HEK293 (cell line): ENCODE measurements around the gene NDUFB10.

ENCODE experiments used
- HOXD13 ChIP-seq: sonication (generic); formaldehyde crosslinking; IDR thresholded peaks from 2 replicates; pipeline ENCODE4 v1.8.0; 2022; ENCODE audit warnings: missing genetic modification reagents, borderline replicate concordance
- KLF7 ChIP-seq: fragments of 450-650 bp; formaldehyde crosslinking; IDR thresholded peaks from 2 replicates; pipeline ENCODE4 v1.5.1; 2016; ENCODE audit warnings: missing biosample characterization, missing genetic modification characterization, borderline replicate concordance
- MEIS1 ChIP-seq: sonication (generic); formaldehyde crosslinking; IDR thresholded peaks from 2 replicates; pipeline ENCODE4 v1.8.1; 2022; ENCODE audit warnings: missing genetic modification reagents, mild to moderate bottlenecking, borderline replicate concordance
- OSR2 ChIP-seq: fragments of 450-650 bp; formaldehyde crosslinking; IDR thresholded peaks from 2 replicates; pipeline ENCODE4 v1.5.1; 2016; ENCODE audit warnings: missing biosample characterization, missing genetic modification characterization
- SP7 ChIP-seq: fragments of 450-650 bp; formaldehyde crosslinking; IDR thresholded peaks from 2 replicates; pipeline ENCODE4 v1.5.1; 2016; ENCODE audit warnings: missing biosample characterization, missing genetic modification characterization
- ZFP3 ChIP-seq: fragments of 450-650 bp; formaldehyde crosslinking; IDR thresholded peaks from 2 replicates; pipeline ENCODE4 v1.5.1; 2016; ENCODE audit warnings: low read depth, missing biosample characterization, missing genetic modification characterization
- ZFP37 ChIP-seq: fragments of 450-650 bp; formaldehyde crosslinking; IDR thresholded peaks from 2 replicates; pipeline ENCODE4 v1.5.1; 2016; ENCODE audit warnings: missing biosample characterization, missing genetic modification characterization
- ZNF121 ChIP-seq: fragments of 450-650 bp; formaldehyde crosslinking; IDR thresholded peaks from 2 replicates; pipeline ENCODE4 v1.5.1; 2016; ENCODE audit warnings: missing biosample characterization, missing genetic modification characterization
- ZNF138 ChIP-seq: fragments of 450-650 bp; formaldehyde crosslinking; IDR thresholded peaks from 2 replicates; pipeline ENCODE4 v1.5.1; 2016; ENCODE audit warnings: missing biosample characterization, missing genetic modification characterization, borderline replicate concordance
- ZNF2 ChIP-seq: fragments of 450-650 bp; formaldehyde crosslinking; IDR thresholded peaks from 2 replicates; pipeline ENCODE4 v1.5.1; 2016; ENCODE audit warnings: missing biosample characterization, missing genetic modification characterization
- ZNF324 ChIP-seq: fragments of 450-650 bp; formaldehyde crosslinking; IDR thresholded peaks from 2 replicates; pipeline ENCODE4 v1.5.1; 2016; ENCODE audit warnings: missing biosample characterization, missing genetic modification characterization
- ZNF416 ChIP-seq: fragments of 450-650 bp; formaldehyde crosslinking; IDR thresholded peaks from 2 replicates; pipeline ENCODE4 v1.5.1; 2016; ENCODE audit warnings: missing biosample characterization, missing genetic modification characterization
- ZNF521 ChIP-seq: fragments of 450-650 bp; formaldehyde crosslinking; IDR thresholded peaks from 2 replicates; pipeline ENCODE4 v1.5.1; 2017; ENCODE audit warnings: missing biosample characterization, mild to moderate bottlenecking, missing genetic modification characterization
- ZNF555 ChIP-seq: fragments of 450-650 bp; formaldehyde crosslinking; conservative IDR thresholded peaks from 2 replicates; pipeline ENCODE4 v1.5.1; 2017; ENCODE audit warnings: missing biosample characterization, mild to moderate bottlenecking, missing genetic modification characterization, inconsistent platforms
- ZNF560 ChIP-seq: fragments of 450-650 bp; formaldehyde crosslinking; IDR thresholded peaks from 2 replicates; pipeline ENCODE4 v1.5.1; 2017; ENCODE audit warnings: missing biosample characterization, missing genetic modification characterization, borderline replicate concordance
- ZNF629 ChIP-seq: fragments of 450-650 bp; formaldehyde crosslinking; IDR thresholded peaks from 2 replicates; pipeline ENCODE4 v1.5.1; 2017; ENCODE audit warnings: missing biosample characterization, missing genetic modification characterization
- ZNF701 ChIP-seq: fragments of 450-650 bp; formaldehyde crosslinking; IDR thresholded peaks from 2 replicates; pipeline ENCODE4 v1.5.1; 2016; ENCODE audit warnings: missing biosample characterization, missing genetic modification characterization
- ZNF785 ChIP-seq: fragments of 450-650 bp; formaldehyde crosslinking; IDR thresholded peaks from 2 replicates; pipeline ENCODE4 v1.5.1; 2016; ENCODE audit warnings: missing biosample characterization, missing genetic modification characterization
- TF ChIP-seq, protein P1 (sequence below): fragments of 450-650 bp; formaldehyde crosslinking; IDR thresholded peaks from 2 replicates; pipeline ENCODE4 v1.5.1; 2016; ENCODE audit warnings: missing biosample characterization, missing genetic modification characterization
- TF ChIP-seq, protein P2 (sequence below): fragments of 450-650 bp; formaldehyde crosslinking; IDR thresholded peaks from 2 replicates; pipeline ENCODE4 v1.5.1; 2016; ENCODE audit warnings: missing biosample characterization, missing genetic modification characterization, low read depth
- TF ChIP-seq, protein P3 (sequence below): fragments of 450-650 bp; formaldehyde crosslinking; IDR thresholded peaks from 2 replicates; pipeline ENCODE4 v1.5.1; 2017; ENCODE audit warnings: missing biosample characterization, missing genetic modification characterization
- TF ChIP-seq, protein P4 (sequence below): fragments of 450-650 bp; formaldehyde crosslinking; IDR thresholded peaks from 2 replicates; pipeline ENCODE4 v1.5.1; 2017; ENCODE audit warnings: missing biosample characterization, missing genetic modification characterization
- TF ChIP-seq, protein P5 (sequence below): fragments of 450-650 bp; formaldehyde crosslinking; IDR thresholded peaks from 2 replicates; pipeline ENCODE4 v1.5.1; 2017; ENCODE audit warnings: missing biosample characterization, missing genetic modification characterization
- TF ChIP-seq, protein P6 (sequence below): fragments of 450-650 bp; IDR thresholded peaks from 2 replicates; pipeline ENCODE4 v1.5.1; 2018; ENCODE audit warnings: missing biosample characterization, mild to moderate bottlenecking, missing genetic modification characterization
- TF ChIP-seq, protein P7 (sequence below): fragments of 450-650 bp; IDR thresholded peaks from 2 replicates; pipeline ENCODE4 v1.5.1; 2018; ENCODE audit warnings: missing biosample characterization, missing genetic modification characterization

NDUFB10 gene

DNA sequence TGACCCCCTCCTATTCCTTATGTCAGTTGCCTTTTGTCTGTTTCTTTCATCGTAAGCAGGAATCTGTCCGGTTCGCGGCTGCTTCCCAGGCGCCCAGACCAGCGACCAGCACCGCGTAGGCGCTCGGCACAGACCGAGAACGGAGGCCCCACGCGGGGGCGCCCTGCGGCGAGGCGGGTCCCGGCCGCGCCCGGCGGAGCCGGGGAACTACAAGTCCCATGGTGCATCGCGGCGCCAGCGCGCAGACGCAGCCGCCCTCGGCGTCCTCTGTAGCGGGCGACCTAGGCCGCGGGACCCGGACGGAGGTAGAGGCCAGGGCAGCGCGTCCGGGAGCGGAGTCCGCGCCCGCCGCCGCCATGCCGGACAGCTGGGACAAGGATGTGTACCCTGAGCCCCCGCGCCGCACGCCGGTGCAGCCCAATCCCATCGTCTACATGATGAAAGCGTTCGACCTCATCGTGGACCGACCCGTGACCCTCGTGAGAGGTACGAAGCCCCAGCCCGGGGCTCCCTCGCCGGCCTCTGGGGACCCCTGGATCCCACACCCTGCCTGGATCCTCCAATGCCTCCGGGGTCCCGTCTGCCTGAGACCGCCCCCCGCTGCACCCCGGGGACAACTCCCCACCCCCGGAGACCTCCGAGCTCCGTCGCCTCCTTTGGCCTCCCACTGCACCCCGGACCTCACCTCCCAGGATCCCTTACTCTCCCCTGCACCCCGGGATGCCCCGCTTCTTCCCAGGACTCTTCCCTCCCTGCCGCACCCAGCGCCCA lies at the start of gene NDUFB10 (continued):
- TF ChIP-seq, protein P1, sequence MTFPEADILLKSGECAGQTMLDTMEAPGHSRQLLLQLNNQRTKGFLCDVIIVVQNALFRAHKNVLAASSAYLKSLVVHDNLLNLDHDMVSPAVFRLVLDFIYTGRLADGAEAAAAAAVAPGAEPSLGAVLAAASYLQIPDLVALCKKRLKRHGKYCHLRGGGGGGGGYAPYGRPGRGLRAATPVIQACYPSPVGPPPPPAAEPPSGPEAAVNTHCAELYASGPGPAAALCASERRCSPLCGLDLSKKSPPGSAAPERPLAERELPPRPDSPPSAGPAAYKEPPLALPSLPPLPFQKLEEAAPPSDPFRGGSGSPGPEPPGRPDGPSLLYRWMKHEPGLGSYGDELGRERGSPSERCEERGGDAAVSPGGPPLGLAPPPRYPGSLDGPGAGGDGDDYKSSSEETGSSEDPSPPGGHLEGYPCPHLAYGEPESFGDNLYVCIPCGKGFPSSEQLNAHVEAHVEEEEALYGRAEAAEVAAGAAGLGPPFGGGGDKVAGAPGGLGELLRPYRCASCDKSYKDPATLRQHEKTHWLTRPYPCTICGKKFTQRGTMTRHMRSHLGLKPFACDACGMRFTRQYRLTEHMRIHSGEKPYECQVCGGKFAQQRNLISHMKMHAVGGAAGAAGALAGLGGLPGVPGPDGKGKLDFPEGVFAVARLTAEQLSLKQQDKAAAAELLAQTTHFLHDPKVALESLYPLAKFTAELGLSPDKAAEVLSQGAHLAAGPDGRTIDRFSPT (tag by site-specific recombination), result no peak
- TF ChIP-seq KLF7 (tag by site-specific recombination), result no peak; the same call in 1 of the 2 replicates
- 0 out of 2 replicates have a peak, but pooled peaks have one; percentile 70 for TF ChIP-seq SP7
- TF ChIP-seq OSR2 (tag by site-specific recombination), result no peak
- no peak for TF ChIP-seq ZNF560 (tag by site-specific recombination)
- no peak for TF ChIP-seq ZNF416
- no peak for TF ChIP-seq HOXD13
- no peak for TF ChIP-seq ZNF2 (tag by site-specific recombination)
- no peak for TF ChIP-seq ZNF138 (tag by site-specific recombination)
- TF ChIP-seq ZNF324, result no peak
- no peak for TF ChIP-seq ZNF629 (tag by site-specific recombination)
- TF ChIP-seq ZNF521, result no peak
- TF ChIP-seq ZFP3 (tag by site-specific recombination), result no peak
- TF ChIP-seq, protein P2, sequence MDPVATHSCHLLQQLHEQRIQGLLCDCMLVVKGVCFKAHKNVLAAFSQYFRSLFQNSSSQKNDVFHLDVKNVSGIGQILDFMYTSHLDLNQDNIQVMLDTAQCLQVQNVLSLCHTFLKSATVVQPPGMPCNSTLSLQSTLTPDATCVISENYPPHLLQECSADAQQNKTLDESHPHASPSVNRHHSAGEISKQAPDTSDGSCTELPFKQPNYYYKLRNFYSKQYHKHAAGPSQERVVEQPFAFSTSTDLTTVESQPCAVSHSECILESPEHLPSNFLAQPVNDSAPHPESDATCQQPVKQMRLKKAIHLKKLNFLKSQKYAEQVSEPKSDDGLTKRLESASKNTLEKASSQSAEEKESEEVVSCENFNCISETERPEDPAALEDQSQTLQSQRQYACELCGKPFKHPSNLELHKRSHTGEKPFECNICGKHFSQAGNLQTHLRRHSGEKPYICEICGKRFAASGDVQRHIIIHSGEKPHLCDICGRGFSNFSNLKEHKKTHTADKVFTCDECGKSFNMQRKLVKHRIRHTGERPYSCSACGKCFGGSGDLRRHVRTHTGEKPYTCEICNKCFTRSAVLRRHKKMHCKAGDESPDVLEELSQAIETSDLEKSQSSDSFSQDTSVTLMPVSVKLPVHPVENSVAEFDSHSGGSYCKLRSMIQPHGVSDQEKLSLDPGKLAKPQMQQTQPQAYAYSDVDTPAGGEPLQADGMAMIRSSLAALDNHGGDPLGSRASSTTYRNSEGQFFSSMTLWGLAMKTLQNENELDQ (tag by site-specific recombination), result no peak
- TF ChIP-seq, protein P3, sequence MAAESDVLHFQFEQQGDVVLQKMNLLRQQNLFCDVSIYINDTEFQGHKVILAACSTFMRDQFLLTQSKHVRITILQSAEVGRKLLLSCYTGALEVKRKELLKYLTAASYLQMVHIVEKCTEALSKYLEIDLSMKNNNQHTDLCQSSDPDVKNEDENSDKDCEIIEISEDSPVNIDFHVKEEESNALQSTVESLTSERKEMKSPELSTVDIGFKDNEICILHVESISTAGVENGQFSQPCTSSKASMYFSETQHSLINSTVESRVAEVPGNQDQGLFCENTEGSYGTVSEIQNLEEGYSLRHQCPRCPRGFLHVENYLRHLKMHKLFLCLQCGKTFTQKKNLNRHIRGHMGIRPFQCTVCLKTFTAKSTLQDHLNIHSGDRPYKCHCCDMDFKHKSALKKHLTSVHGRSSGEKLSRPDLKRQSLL (tag by site-specific recombination), result peak; percentile 7; the same call in 1 of the 2 replicates
- no peak for TF ChIP-seq ZNF785 (tag by site-specific recombination)
- no peak for TF ChIP-seq MEIS1 (CRISPR knock-in tag)
- TF ChIP-seq ZNF555 (tag by site-specific recombination), result no peak
- TF ChIP-seq, protein P4, sequence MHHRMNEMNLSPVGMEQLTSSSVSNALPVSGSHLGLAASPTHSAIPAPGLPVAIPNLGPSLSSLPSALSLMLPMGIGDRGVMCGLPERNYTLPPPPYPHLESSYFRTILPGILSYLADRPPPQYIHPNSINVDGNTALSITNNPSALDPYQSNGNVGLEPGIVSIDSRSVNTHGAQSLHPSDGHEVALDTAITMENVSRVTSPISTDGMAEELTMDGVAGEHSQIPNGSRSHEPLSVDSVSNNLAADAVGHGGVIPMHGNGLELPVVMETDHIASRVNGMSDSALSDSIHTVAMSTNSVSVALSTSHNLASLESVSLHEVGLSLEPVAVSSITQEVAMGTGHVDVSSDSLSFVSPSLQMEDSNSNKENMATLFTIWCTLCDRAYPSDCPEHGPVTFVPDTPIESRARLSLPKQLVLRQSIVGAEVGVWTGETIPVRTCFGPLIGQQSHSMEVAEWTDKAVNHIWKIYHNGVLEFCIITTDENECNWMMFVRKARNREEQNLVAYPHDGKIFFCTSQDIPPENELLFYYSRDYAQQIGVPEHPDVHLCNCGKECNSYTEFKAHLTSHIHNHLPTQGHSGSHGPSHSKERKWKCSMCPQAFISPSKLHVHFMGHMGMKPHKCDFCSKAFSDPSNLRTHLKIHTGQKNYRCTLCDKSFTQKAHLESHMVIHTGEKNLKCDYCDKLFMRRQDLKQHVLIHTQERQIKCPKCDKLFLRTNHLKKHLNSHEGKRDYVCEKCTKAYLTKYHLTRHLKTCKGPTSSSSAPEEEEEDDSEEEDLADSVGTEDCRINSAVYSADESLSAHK (tag by site-specific recombination), result no peak; the same call in 1 of the 2 replicates
- TF ChIP-seq ZNF701 (tag by site-specific recombination), result no peak
- TF ChIP-seq, protein P5, sequence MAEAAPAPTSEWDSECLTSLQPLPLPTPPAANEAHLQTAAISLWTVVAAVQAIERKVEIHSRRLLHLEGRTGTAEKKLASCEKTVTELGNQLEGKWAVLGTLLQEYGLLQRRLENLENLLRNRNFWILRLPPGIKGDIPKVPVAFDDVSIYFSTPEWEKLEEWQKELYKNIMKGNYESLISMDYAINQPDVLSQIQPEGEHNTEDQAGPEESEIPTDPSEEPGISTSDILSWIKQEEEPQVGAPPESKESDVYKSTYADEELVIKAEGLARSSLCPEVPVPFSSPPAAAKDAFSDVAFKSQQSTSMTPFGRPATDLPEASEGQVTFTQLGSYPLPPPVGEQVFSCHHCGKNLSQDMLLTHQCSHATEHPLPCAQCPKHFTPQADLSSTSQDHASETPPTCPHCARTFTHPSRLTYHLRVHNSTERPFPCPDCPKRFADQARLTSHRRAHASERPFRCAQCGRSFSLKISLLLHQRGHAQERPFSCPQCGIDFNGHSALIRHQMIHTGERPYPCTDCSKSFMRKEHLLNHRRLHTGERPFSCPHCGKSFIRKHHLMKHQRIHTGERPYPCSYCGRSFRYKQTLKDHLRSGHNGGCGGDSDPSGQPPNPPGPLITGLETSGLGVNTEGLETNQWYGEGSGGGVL (tag by site-specific recombination), result peak; percentile 21; the same call in 1 of the 2 replicates
- TF ChIP-seq ZNF121 (tag by site-specific recombination), result no peak
- TF ChIP-seq ZFP37 (tag by site-specific recombination), result 0 out of 2 replicates have a peak, but pooled peaks have one; percentile 43
- TF ChIP-seq, protein P6, sequence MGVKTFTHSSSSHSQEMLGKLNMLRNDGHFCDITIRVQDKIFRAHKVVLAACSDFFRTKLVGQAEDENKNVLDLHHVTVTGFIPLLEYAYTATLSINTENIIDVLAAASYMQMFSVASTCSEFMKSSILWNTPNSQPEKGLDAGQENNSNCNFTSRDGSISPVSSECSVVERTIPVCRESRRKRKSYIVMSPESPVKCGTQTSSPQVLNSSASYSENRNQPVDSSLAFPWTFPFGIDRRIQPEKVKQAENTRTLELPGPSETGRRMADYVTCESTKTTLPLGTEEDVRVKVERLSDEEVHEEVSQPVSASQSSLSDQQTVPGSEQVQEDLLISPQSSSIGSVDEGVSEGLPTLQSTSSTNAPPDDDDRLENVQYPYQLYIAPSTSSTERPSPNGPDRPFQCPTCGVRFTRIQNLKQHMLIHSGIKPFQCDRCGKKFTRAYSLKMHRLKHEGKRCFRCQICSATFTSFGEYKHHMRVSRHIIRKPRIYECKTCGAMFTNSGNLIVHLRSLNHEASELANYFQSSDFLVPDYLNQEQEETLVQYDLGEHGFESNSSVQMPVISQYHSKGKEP (tag by site-specific recombination), result no peak
- TF ChIP-seq, protein P7, sequence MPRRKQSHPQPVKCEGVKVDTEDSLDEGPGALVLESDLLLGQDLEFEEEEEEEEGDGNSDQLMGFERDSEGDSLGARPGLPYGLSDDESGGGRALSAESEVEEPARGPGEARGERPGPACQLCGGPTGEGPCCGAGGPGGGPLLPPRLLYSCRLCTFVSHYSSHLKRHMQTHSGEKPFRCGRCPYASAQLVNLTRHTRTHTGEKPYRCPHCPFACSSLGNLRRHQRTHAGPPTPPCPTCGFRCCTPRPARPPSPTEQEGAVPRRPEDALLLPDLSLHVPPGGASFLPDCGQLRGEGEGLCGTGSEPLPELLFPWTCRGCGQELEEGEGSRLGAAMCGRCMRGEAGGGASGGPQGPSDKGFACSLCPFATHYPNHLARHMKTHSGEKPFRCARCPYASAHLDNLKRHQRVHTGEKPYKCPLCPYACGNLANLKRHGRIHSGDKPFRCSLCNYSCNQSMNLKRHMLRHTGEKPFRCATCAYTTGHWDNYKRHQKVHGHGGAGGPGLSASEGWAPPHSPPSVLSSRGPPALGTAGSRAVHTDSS (tag by site-specific recombination), result no peak
